ENCODE results near the gene BLVRB.
"Not testable (repeated sequence)": the region's sequence is repeated elsewhere in the genome, so short reads cannot be mapped to it uniquely, and the experiment has no call there.

The BLVRB gene

DNA sequence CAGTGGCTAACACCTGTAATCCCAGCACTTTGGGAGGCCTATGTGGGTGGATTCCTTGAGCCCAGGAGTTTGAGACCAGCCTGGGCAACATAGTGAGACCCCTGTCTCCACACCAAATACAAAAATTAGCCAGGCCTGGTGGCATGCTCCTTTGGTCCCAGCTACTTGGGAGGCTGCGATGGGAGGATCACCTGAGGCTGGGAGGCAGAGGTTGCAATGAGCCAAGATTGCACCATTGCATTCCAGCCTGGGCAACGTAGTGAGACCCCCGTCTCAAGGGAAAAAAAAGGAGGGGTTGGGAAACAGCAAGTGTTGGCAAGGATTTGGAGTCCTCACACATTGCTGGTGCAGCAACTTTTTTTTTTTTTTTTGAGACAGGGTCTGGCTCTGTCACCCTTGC lies 20.5 kb upstream of the BLVRB start:
- no peak for DNase-seq (ENCODE audit: low read depth)

DNA sequence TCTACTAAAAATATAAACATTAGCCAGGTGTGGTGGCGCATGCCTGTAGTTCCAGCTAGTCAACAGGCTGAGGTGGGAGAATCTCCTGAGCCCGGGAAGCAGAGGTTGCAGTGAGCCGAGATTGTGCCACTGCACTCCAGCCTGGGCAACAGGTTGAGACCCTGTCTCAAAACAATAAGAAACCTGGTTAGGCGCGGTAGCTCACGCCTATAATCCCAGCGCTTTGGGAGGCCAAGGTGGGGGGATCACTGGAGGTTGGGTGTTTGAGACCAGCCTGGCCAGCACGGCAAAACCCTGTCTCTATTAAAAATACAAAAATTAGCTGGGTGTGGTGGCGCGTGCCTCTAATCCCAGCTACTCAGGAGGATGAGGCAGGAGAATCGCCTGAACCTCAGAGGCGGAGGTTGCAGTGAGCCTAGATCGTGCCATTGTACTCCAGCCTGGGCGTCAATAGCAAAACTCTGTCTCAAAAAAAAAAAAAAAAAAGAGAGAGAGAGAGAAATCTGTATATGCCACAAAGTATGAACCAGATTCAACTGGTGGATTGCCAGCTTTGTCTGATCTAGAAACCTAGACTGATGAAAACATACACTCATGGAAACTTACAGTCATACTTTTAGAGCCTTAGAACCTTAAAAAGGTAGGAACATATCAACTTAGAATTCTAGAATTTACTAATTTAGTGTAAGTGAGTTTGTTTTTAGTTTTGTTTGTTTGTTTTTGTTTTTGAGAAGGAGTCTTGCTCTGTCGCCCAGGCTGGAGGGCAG lies 10.5 kb upstream of the BLVRB start:
- not testable (repeated sequence) for DNase-seq (ENCODE audit: low read depth)

DNA sequence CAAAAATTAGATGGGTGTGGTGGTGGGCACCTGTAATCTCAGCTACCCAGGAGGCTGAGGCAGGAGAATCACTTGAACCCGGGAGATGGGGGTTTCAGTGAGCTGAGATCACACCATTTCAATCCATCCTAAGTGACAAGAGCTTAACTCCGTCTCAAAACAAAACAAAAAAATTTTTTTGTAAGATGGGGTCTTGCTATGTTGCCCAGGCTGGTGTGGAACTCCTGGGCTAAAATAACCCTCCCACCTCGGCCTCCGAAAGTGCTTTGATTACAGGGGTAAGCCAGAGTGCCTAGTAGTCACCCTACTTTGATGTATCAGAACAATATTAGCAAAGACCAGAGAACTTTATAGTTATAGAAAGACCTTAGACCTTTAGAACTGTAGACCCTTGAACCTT lies 9.2 kb upstream of the BLVRB start:
- no peak for DNase-seq (ENCODE audit: low read depth)

DNA sequence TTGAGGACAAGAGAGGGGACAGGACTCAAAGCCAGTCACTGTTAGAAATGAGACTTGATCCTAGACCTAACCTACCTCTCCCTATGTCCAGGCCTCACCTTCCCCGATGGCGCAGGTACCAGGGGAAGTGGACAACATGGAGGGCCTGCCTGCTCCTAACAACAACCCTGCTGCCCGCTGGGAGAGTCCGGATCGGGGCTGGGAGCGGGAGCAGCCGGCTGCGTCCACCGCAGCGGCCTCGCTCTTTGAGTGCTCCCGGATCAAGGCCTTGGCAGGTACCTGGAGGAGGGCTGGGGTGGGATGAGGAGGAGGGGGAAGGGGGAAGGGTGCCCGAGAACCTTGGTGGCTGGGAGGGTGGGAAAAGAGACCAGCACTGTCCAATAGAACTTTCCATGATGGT lies 7.0 kb upstream of the BLVRB start:
- no peak for DNase-seq (ENCODE audit: low read depth)

DNA sequence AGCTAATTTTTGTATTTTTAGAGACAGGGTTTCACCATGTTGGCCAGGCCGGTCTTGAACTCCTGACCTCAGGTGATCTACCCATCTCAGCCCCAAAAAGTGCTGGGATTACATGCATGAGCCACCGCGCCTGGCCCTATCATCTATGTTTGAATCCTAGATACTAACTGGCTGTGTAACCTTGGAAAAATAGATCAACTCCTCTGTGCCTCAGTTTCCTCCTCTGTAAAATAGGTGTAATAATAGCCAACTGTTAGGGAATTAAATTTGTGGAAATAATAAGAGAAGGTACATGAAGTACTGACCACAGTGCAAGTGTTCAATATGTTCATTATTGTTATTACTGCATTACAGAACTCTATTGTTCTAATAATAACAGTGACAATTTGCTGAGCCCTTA lies 5.6 kb upstream of the BLVRB start:
- no peak for DNase-seq (ENCODE audit: low read depth)

DNA sequence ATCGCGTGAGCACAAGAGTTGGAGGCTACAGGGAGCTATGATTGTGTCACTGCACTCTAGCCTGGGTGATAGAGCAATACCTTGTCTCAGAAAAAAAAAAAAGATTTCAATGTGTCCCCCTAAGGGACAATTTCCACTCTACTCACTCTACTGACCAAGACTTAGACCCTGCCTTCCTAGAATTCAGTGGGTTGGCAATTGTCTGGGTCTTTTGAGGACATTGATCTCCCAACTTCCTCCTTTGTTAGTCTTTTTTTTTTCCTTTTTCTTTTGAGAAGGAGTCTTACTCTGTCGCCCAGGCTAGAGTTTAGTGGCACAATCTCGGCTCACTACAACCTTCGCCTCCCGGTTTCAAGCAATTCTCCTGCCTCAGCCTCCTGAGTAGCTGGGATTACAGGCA lies 3.5 kb upstream of the BLVRB start:
- no peak for DNase-seq (ENCODE audit: low read depth)

DNA sequence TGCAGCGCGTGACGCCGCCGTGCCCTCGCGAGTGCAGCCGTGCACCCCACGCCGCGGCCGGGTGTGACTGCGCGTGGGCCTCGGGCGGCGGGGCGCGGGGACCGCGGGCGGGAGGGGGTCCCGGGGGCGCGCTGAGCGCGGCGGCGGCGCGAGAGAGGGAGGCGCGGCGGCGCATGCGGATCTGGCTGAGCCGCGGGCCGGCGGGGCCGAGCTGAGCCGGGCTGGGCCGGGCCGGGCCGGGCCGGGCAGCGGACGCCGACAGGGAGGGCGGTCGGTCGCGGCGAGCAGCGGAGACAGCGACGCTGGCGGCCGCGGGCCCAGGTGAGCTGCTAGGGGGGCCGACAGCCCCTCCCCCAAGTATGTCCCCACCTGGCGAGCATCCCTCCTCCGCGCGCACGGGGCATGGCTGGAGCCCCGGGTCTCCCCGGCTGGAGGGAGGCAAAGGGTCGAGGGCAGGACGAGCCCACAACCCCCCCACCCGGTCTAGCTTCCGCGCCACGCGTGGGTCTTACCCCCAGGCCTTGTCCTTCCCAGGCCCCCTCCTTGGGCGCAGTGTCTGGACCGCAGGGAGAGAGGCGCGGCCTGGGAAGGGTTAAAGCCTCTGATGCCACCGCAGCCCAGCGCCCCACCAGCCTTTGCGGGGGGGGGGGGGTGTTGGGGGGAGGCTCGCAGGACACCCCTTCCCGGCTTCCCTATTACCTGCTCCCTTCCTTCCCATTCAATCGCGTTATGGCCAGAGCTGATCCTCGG lies 1.6 kb upstream of the BLVRB start, which contains the start of gene SPTBN4:
TSS of gene SPTBN4 (plus strand) at position 17 of the 750 bp plus-strand sequence. CDS start 5,621 bp downstream, outside the sequence.
- DNase-seq (ENCODE audit: low read depth): no peak

DNA sequence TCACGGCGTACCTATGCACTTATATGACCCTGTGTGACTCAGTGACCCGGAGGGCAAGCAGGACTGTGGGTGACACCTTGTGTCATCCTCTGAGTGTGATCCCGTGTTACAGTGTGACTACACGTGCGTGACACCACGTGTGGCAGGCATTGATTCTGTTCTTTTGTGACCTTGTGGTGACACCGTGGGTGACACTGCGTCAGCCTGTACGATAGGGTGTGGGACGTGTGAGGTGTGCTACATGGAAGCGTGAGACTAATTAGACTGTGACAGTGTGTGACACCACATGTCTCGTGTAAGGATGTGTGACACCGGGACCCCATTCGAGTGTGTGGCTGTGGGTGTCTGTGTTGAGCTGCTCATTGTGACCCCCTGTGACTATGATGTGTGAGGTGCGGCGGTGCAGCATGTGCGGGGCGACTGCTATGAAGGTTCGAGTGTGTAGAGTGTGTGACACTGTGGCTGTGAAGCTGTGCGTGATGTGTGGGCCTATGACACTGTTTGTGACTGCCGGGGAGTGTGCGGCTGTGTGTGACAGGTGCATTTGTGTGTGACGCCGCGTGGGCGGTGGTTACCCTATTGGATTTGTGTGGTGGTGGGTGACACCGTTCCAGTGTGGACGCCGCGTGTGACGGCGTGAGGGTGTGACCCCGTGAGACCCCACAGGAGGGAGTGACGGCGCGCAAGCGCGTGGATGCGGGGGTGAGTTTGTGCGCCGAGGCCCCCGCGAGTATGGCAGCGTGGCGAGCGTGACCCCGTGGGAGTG lies 857 bp upstream of the BLVRB start:
- peak; percentile 54 for DNase-seq (ENCODE audit: low read depth)

DNA sequence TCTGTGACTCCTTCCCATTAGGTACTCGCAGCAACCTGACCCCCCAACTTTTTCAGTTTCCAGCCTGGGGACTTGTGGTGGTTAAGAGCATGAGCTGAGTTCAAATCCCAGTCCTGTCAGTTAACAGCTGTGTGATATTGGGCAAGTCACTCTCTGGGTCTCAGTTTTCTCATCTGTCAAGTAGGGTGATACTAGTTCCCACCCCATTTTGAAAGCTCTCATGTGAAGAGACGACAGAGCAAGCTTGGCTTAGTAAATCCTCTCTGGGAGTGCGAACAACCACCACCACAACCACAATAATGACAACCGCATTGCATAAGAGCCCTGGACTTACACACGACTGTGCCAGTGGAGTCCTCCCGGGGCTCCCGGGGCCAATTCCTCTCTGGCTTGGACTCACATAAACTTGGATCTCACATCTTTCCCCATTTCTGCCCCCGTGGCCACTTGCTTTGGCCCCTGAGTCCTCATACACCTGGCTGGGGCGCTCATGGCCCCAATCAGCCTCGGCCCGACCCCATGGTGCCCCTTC lies 454 bp downstream of the BLVRB start:
- DNase-seq (ENCODE audit: low read depth): no peak

DNA sequence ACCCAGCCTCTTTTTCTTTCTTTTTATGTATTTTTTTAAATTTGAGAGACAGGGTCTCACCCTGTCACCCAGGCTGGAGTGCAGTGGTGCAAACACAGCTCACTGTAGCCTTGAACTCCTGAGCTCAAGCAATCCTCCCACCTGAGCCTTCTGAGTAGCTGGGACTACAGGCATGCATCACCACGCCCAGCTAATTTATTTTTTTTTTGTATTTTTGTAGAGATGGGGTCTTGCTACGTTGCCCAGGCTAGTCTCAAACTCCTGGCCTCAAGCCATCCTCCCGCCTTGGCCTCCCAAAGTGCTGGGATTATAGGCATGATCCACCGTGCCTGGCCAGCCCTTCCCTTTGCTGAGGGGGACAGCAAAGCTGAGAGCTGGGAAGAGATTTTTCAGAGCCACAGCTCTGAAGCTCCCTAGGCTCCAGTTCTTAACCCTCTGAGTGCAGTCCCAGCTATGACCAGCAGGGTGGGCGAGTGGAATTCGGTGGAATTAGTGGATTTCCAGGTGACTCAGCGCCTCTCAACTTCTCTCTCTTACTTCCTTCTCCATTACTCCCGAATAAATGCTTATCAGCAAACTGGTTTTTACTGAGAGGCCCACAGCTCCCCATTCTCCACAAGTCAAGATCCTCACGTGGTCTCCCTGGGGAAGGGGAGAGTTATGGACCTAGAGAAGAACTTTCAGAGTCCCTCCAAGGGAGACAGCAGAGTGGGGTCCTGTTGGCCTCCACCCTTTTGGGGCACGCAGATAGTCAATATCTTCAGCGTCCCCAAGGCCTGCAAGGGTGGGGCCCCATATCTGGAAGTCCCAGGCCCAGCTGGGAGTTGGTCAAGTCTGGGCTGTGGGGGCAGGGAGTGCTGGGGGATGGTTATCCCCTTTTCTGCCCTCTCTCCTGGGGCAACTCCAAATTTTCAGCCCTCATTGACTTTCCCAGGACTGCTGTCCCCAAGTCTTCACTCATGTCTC lies 1.2 kb downstream of the BLVRB start:
- DNase-seq (ENCODE audit: low read depth): peak; percentile 53

DNA sequence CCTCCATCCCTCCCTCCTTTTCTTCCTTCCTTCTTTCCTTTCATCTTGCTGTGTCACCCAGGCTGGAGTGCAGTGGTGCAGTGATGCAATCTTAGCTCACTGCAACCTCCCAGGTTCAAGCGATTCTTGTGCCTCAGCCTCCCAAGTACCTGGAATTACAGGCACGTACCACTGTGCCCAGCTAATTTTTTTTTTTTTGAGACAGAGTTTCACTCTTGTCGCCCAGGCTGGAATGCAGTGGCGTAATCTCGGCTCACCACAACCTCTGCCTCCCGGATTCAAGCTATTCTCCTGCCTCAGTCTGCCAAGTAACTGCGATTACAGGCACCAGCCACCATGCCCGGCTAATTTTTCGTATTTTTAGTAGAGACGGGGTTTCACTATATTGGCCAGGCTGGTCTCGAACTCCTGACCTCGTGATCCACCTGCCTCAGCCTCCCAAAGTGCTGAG lies 1.9 kb downstream of the BLVRB start:
- DNase-seq (ENCODE audit: low read depth): not testable (repeated sequence)

DNA sequence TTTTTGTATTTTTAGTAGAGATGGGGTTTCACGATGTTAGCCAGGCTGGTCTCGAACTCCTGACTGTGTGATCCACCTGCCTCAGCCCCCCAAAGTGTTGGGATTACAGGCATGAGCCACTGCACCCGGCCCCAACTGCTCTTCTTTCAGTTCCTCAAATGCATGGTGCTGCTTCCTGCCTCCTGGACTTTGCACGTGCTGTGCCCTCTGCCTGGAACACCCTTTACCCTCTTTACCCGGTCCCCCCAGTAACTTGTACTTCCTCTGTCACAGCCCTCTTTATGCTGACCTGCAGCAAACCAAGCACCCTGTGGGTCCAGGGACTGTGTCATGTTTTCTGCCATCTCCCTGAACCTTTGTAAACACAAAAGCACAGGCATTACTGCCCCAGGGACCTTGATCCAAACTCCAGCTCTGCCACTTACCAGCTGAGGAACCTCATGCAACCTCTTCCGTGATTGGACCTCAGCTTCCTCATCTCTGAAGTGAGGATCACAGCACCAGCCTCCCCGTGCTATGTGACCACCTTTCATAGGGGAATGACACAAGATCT lies 3.8 kb downstream of the BLVRB start:
- DNase-seq (ENCODE audit: low read depth): no peak

DNA sequence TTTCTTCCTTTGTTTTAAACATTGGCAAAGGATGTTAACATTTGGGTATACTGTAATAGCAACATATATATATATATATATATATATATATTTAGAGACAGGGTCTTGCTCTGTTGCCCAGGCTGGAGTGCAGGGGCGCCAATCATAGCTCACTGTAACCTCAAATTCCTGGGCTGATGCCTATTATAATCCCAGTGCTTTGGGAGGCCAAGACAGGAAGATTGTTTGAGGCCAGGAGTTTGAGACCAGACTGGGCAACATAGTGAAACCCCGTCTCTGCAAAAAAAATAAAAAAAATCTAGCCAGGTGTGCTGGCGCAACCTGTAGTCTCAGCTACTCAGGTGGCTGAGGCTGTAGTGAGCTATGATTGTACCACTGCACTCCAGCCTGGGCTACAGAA lies 5.4 kb downstream of the BLVRB start:
- no peak for DNase-seq (ENCODE audit: low read depth)

DNA sequence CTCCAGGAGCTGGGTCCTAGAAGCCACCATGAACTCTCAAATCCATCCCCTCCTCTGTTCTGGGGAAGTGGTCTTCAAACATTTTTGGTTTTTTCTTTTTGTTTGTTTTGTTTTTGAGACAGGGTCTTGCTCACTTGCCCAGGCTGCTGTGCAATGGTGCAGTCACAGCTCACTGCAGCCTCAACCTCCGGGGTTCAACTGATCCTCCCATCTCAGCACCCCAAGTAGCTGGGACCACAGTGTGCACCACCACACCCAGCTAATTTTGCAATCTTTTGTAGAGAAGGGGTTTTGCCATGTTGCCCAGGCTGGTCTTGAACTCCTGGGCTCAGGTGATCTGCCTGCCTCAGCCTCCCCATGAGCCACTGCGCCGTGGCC lies 7.0 kb downstream of the BLVRB start:
- no peak for DNase-seq (ENCODE audit: low read depth)

DNA sequence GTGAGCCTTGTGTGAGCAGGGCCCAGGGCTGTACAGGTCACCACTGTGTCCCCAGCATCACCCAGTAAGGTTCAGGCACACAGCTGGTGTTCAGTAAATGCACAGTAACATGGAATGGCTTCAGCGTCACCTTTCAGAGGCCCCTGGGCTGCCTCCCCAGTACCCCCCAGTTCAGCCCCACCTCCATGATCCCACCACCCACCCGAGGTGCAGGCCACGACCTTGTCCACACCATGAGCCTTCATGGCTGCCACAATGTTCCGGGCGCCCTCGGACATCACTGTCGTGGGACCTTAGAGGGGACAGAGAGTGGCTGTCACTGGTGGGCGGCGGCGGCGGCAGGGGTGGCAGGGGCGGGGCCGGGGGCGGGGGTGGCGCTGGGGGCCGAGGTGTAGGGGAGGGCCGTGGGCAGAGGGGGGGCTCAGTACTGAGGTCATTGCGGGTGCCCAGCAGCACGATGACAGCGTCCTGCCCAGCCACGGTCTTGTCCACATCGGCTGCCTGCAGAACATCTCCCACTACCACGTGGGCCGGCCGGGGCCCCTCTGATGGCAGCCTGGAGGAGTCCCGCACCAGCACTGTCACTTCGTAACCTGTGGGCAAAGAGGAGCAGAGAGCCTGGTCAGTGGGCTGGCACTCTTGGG lies 7.5 kb downstream of the BLVRB start:
- DNase-seq (ENCODE audit: low read depth): no peak

DNA sequence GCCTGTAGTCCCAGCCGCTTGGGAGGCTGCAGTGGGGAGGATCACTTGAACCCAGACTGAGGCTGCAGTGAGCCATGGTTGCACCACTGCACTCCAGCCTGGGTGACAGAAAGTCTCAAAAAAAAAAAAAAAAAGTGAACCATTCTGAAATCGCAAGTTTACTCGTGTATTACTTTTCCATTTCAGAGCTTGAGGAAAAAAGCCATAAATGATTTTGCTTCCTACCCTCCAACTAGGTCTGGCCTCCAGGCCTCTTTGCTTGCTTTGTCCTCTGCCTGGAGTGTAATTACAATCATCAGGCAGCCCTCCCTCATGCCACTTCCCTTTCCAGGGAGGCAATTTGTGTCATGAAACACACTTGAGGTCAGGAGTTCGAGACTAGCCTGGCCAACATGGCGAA lies 8.5 kb downstream of the BLVRB start:
- DNase-seq (ENCODE audit: low read depth): no peak

DNA sequence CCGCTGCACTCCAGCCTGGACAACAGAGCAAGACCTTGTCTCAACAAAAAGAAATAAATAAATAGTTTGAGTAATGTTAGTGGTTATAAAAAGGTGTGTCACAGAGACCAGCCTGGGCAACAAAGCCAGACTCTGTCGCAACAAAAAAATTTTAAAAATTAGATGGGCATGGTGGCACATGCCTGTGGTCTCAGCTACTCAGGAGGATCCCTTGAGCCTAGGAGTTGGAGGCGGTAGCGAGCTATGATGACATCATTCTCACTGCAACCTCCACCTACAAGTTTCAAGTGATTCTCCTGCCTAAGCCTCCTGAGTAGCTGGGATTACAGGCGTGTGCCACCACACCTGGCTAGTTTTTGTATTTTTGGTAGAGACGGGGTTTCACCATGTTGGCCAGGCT lies 11.6 kb downstream of the BLVRB start:
- DNase-seq (ENCODE audit: low read depth): not testable (repeated sequence)

DNA sequence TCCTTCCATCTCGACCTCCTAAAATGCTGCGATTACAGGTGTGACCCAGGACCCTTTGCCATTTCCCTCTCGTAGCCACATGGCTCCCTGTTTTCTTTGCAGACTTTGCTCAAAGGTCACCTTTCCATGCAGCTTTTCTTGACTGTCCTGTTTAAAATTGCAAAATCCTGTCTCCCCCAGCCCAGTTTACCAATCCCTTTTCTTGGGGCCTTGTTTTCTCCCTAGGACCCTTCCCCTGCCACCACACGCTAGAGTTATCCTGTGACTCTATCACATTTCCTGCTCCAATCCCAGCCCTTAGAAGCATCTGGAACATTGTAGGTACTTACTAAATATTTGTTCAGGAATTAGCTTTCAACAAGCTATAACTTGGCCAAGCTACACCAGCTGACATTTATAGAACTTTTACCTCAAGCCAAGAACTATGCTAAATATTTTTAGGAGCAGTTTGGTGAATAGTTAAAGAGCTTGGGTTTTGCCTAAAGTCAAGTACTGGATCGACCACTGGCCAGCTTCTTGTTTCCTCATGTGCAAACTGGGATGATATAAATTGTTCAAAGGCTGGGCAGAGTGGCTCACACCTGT lies 12.3 kb downstream of the BLVRB start:
- no peak for DNase-seq (ENCODE audit: low read depth)

DNA sequence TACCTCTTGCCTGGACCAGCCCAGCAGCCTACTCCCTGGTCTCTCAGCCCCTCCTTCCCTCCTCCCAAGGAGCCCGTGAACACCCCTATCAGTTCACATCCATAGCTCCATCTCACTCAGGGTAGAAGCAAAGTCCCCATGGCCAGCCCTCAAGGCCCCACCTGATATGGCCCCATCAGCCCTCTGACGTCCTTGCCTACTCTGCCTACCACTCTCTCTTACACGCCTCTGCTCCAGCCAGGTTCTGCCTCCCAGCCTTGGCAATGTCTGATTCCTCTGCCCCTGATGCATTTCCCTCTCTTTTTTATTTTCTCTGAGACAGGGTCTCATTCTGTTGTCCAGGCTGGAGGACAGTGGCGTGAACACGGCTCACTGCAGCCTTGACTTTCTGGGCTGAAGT lies 13.5 kb downstream of the BLVRB start:
- DNase-seq (ENCODE audit: low read depth): no peak

DNA sequence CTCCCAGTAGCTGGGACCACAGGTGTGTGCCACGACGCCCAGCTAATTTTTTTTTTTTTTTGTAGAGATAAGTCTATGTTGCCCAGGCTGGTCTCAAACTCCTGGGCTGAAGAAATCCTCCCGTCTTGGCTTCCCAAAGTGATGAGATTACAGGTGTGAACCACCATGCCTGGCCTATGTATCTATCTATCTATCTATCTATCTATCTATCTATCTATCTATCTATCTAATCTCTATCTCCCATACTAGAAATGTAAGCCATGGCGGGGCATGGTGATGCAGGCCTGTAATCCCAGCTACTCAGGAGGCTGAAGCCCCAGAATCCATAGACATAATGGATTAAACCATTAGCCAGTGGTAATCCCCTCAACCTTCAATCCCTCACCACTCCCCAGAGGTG lies 14.9 kb downstream of the BLVRB start:
- no peak for DNase-seq (ENCODE audit: low read depth)

Data from stimulated activated CD8-positive, alpha-beta memory T cell treated with anti-CD3 and anti-CD28 coated beads, Interleukin-4, amount 100 ng/mL, for 24 hours (primary cell).